Endodermal cell (in vitro differentiated cells): Measurements from ENCODE around the gene KIAA1328. TPM values are rescaled to one million over a fixed set of nuclear protein-coding genes. Genes with fewer than 3 reads are reported as not detected.

Experiments
- DNase-seq: peaks from one replicate; pipeline ENCODE4 v3.0.0-alpha.2; 2017
- H3K27ac ChIP-seq: 2 replicates; pipeline ENCODE4 v1.5.1; 2013; ENCODE audit warnings: mild to moderate bottlenecking, low read depth, low read length, moderate library complexity
- H3K27me3 ChIP-seq: 2 replicates; pipeline ENCODE4 v1.6.1; 2013; ENCODE audit warnings: mild to moderate bottlenecking, low read length, moderate library complexity; ENCODE audit not compliant: insufficient read depth, control insufficient read depth, poor library complexity, severe bottlenecking
- H3K36me3 ChIP-seq: 2 replicates; pipeline ENCODE4 v1.7.0; 2013; ENCODE audit warnings: mild to moderate bottlenecking, low read length, moderate library complexity; ENCODE audit not compliant: control insufficient read depth, insufficient read depth
- H3K4me1 ChIP-seq: one replicate; pipeline ENCODE4 v1.7.0; 2013; ENCODE audit warnings: low read length; ENCODE audit not compliant: control insufficient read depth, insufficient read depth
- H3K4me3 ChIP-seq: 2 replicates; pipeline ENCODE4 v1.5.1; 2013; ENCODE audit warnings: mild to moderate bottlenecking, low read length, moderate library complexity
- H3K9ac ChIP-seq: 2 replicates; pipeline ENCODE4 v1.6.1; 2013; ENCODE audit warnings: mild to moderate bottlenecking, low read length, moderate library complexity; ENCODE audit not compliant: poor library complexity, severe bottlenecking; ENCODE audit errors: extremely low read depth
- H3K9me3 ChIP-seq: 2 replicates; pipeline ENCODE4 v1.6.1; 2013; ENCODE audit warnings: mild to moderate bottlenecking, low read length, moderate library complexity; ENCODE audit not compliant: control insufficient read depth
- H3K27ac Mint-ChIP-seq: 2 replicates; pipeline ENCODE4 v1.8.0; 2020; ENCODE audit warnings: mixed read lengths
- H3K27me3 Mint-ChIP-seq: 2 replicates; pipeline ENCODE4 v1.8.0; 2021; ENCODE audit warnings: mild to moderate bottlenecking, mixed read lengths; ENCODE audit not compliant: insufficient read depth
- H3K36me3 Mint-ChIP-seq: 2 replicates; pipeline ENCODE4 v1.8.0; 2020; ENCODE audit warnings: low read depth, mixed read lengths
- H3K4me1 Mint-ChIP-seq: 2 replicates; pipeline ENCODE4 v1.8.0; 2020; ENCODE audit warnings: mixed read lengths
- H3K4me3 Mint-ChIP-seq: 2 replicates; pipeline ENCODE4 v1.8.0; 2020; ENCODE audit warnings: mild to moderate bottlenecking, moderate library complexity, mixed read lengths
- H3K9me3 Mint-ChIP-seq: 2 replicates; pipeline ENCODE4 v1.8.0; 2020; ENCODE audit warnings: mild to moderate bottlenecking, mixed read lengths
- CTCF ChIP-seq: fragments of 200-600 bp; sonication (generic); conservative IDR thresholded peaks from 2 replicates; pipeline ENCODE4 v1.5.0; 2021; ENCODE audit warnings: antibody characterized with exemption, mild to moderate bottlenecking
- WGBS, 2 experiments: methylation state at CpG; one replicate each; pipeline versions ENCODE4 v1.1.5 to v1.1.7; 2013; ENCODE audit warnings: missing lambda C conversion rate in 2 of 2, mixed read lengths in 1 of 2; ENCODE audit not compliant: insufficient coverage in 1 of 2, insufficient read length in 1 of 2; 5-methylcytosine and 5-hydroxymethylcytosine counted together
- total RNA-seq, 2 donors: library from RNA; stranded (reverse); fragmentation: NEBNext Ultra II Directional in 1 of 2; extraction: Animal tissue kit (Norgen Biotek cat#: 25700) in 1 of 2; gene quantifications; 2 replicates in 1 of 2; 3 replicates in 1 of 2; pipeline ENCODE4 v1.2.1, GENCODE V29; 2021

Gene KIAA1328
- total RNA-seq, 2 donors from 2014 or later: 7.6 to 8.4 TPM

GRCh38 chr18:37248281-37248680, 419.4 kb downstream of the KIAA1328 start:
- Mint-ChIP-seq H3K4me3 (no peak overlapping the region), H3K27me3 (peaks cover 52% of the 10 kb centered on the region), H3K9me3 (no peaks in the 10 kb centered on the region), H3K36me3 (peaks cover 4% of the 10 kb centered on the region), H3K4me1 (peaks cover 28% of the 10 kb centered on the region), H3K27ac (no peak overlapping the region)
- Histone ChIP-seq H3K4me1 (peaks cover 3% of the 10 kb centered on the region), H3K27ac (no peak overlapping the region), H3K4me3 (no peak overlapping the region), H3K9me3 (no peaks in the 10 kb centered on the region), H3K36me3 (no peaks in the 10 kb centered on the region), H3K9ac (no peak overlapping the region), H3K27me3 (peaks cover 39% of the 10 kb centered on the region)
- peak; percentile 13 for TF ChIP-seq CTCF
- 95 to 100% methylated on average over 2 to 5 of the region's 5 CpGs for WGBS, 2 experiments
- no peak for DNase-seq

GRCh38 chr18:37249171-37249886, 420.4 kb downstream of the KIAA1328 start:
- H3K4me3 ChIP-seq: no peak overlapping the region
- peaks cover 45% of the 10 kb centered on the region for H3K27me3 Mint-ChIP-seq
- no peaks in the 10 kb centered on the region for H3K36me3 ChIP-seq
- 89 to 92% methylated on average over 5 to 11 of the region's 11 CpGs for WGBS, 2 experiments
- H3K4me3 Mint-ChIP-seq: no peak overlapping the region
- no peak overlapping the region for H3K27ac Mint-ChIP-seq
- H3K27ac ChIP-seq: no peak overlapping the region
- no peaks in the 10 kb centered on the region for H3K9me3 Mint-ChIP-seq
- H3K36me3 Mint-ChIP-seq: peaks cover 4% of the 10 kb centered on the region
- H3K27me3 ChIP-seq: peaks cover 33% of the 10 kb centered on the region
- peaks cover 24% of the 10 kb centered on the region for H3K4me1 Mint-ChIP-seq
- no peak for DNase-seq
- H3K9ac ChIP-seq: no peak overlapping the region
- no peaks in the 10 kb centered on the region for H3K9me3 ChIP-seq
- peaks cover 3% of the 10 kb centered on the region for H3K4me1 ChIP-seq
- no peak for TF ChIP-seq CTCF

- Histone ChIP-seq H3K9me3 (no peaks in the 10 kb centered on the region), H3K9ac (no peak overlapping the region), H3K4me3 (no peak overlapping the region), H3K36me3 (no peaks in the 10 kb centered on the region), H3K4me1 (peaks cover 3% of the 10 kb centered on the region), H3K27me3 (peaks cover 33% of the 10 kb centered on the region), H3K27ac (no peak overlapping the region)
- H3K4me3 Mint-ChIP-seq: no peak overlapping the region
- peaks cover 26% of the 10 kb centered on the region for H3K4me1 Mint-ChIP-seq
- no peak overlapping the region for H3K27ac Mint-ChIP-seq
- no peak for DNase-seq
- H3K36me3 Mint-ChIP-seq: peaks cover 4% of the 10 kb centered on the region
- TF ChIP-seq CTCF: no peak
- 73 to 88% methylated on average over 1 to 6 of the region's 6 CpGs for WGBS, 2 experiments
- no peaks in the 10 kb centered on the region for H3K9me3 Mint-ChIP-seq
- H3K27me3 Mint-ChIP-seq: peaks cover 46% of the 10 kb centered on the region
Observed at GRCh38 chr18:37249895-37250618, 421.1 kb downstream of the KIAA1328 start.
